Limb (tissue), 2 donors: ENCODE data around the gene ZNF107.

Experiments used
- DNase-seq, 2 donors: peaks; one replicate each; pipeline ENCODE4 v3.0.0-alpha.2; 2016; ENCODE audit errors: extremely low spot score in 2 of 2

The ZNF107 gene

GRCh38 chr7:64665980-64666662 is at the start of gene ZNF107:
Gene ZNF107, plus strand, starts transcription at chr7:64666133. Its CDS starts 150 bp downstream, at chr7:64666283.
- DNase-seq: peak; percentile 85 to 91

GRCh38 chr7:64618785-64619456 is 47.0 kb upstream of the ZNF107 start:
- no peak for DNase-seq

GRCh38 chr7:64619705-64620104 is 46.2 kb upstream of the ZNF107 start:
- DNase-seq: no peak

- DNase-seq: no peak
These were observed 44.3 kb upstream of the ZNF107 start for GRCh38 chr7:64621656-64622055.

GRCh38 chr7:64625114-64626082 is 40.5 kb upstream of the ZNF107 start:
- DNase-seq: no peak

- DNase-seq: no peak
These were observed 39.9 kb upstream of the ZNF107 start for GRCh38 chr7:64626083-64626469.

GRCh38 chr7:64626557-64626956 is 39.4 kb upstream of the ZNF107 start:
- DNase-seq: no peak

- DNase-seq: no peak
These were observed 37.7 kb upstream of the ZNF107 start for GRCh38 chr7:64628192-64628591.

- no peak for DNase-seq
These were observed 37.2 kb upstream of the ZNF107 start for GRCh38 chr7:64628721-64629120.

GRCh38 chr7:64630496-64630895 is 35.4 kb upstream of the ZNF107 start:
- peak in 1 of 2 donors; percentile 10 for DNase-seq

GRCh38 chr7:64632029-64632428 is 33.9 kb upstream of the ZNF107 start:
- DNase-seq: no peak

- no peak for DNase-seq
These were observed 32.5 kb upstream of the ZNF107 start for GRCh38 chr7:64633401-64633800.

GRCh38 chr7:64634406-64635062 is 31.4 kb upstream of the ZNF107 start:
- no peak for DNase-seq

- DNase-seq: no peak
These were observed 29.5 kb upstream of the ZNF107 start for GRCh38 chr7:64636386-64636785.

GRCh38 chr7:64637521-64638445 is 28.1 kb upstream of the ZNF107 start:
- no peak for DNase-seq

GRCh38 chr7:64638822-64639221 is 27.1 kb upstream of the ZNF107 start:
- DNase-seq: no peak

GRCh38 chr7:64639267-64640001 is 26.5 kb upstream of the ZNF107 start:
- DNase-seq: no peak

GRCh38 chr7:64640504-64640903 is 25.4 kb upstream of the ZNF107 start:
- no peak for DNase-seq

GRCh38 chr7:64642046-64642445 is 23.9 kb upstream of the ZNF107 start:
- DNase-seq: no peak

- no peak for DNase-seq
These were observed 23.1 kb upstream of the ZNF107 start for GRCh38 chr7:64642875-64643274.
